ENCODE results near the gene SYNGR3. TPM values are rescaled to one million over a fixed set of nuclear protein-coding genes. Genes with fewer than 3 reads are reported as not detected.
A peak's percentile ranks its signal among the peaks of the same experiment; 100 is the strongest.

Gene SYNGR3
- total RNA-seq, 1 experiment from 2014 or later, result 1.8 TPM

DNA sequence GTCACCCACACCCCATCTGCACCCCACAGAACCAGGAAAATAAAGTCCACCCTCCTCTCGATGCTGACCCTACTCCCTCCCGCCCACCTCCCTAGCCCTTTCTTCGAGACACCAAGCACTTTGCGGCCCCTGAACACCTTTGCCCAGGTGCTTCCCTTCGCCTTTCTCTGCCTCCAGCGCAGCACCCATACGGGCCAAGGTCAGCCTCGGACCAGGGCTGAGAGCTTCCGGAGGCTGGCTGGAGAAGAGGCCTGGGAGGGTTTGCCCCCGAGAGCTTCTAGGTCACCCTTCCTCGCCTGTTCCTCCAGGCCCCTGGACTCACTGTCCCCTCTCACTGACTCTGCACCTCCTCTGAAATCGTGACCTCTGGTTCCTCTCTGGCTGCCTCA is 34.3 kb downstream of the SYNGR3 start:
- no peak overlapping the region for H3K27ac ChIP-seq
- no peak overlapping the region for H3K4me3 ChIP-seq
- peaks cover 20% of the 10 kb centered on the region for H3K27me3 ChIP-seq (replicated peaks)
- no peaks in the 10 kb centered on the region for H3K9me3 ChIP-seq (replicated peaks)
- H3K4me1 ChIP-seq (replicated peaks), result peaks cover 47% of the 10 kb centered on the region
- H3K36me3 ChIP-seq, result no peaks in the 10 kb centered on the region
- no peak for DNase-seq (ENCODE audit: low read depth in 1 of 2, low spot score in 2 of 2)

DNA sequence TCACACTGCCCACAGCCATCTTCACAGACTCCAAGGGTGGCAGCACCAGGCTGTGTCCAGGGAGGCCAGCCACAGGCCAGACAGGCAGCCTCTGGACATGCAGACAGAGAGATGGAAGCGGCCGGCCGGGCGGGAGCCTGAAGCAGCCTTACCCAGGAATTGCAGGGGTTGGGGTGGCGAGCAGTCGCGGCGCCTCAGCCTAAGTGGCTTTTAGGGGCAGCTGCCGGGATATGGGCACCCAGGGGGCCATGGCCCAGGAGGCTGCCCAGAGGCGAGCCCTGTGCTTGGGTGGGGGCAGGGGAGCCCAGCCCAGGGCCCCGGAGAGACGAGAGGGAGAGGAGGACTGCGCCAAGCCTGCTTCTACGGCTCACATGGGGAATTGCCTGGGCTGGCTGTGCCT is 35.5 kb downstream of the SYNGR3 start:
- no peak overlapping the region for H3K4me3 ChIP-seq
- peaks cover 2% of the 10 kb centered on the region; the same call in 1 of the 2 replicates for H3K36me3 ChIP-seq
- H3K27ac ChIP-seq, result no peak overlapping the region
- peaks cover 8% of the 10 kb centered on the region for H3K27me3 ChIP-seq (replicated peaks)
- H3K9me3 ChIP-seq (replicated peaks), result no peaks in the 10 kb centered on the region
- no peak for DNase-seq (ENCODE audit: low read depth in 1 of 2, low spot score in 2 of 2)
- H3K4me1 ChIP-seq (replicated peaks), result peaks cover 38% of the 10 kb centered on the region

DNA sequence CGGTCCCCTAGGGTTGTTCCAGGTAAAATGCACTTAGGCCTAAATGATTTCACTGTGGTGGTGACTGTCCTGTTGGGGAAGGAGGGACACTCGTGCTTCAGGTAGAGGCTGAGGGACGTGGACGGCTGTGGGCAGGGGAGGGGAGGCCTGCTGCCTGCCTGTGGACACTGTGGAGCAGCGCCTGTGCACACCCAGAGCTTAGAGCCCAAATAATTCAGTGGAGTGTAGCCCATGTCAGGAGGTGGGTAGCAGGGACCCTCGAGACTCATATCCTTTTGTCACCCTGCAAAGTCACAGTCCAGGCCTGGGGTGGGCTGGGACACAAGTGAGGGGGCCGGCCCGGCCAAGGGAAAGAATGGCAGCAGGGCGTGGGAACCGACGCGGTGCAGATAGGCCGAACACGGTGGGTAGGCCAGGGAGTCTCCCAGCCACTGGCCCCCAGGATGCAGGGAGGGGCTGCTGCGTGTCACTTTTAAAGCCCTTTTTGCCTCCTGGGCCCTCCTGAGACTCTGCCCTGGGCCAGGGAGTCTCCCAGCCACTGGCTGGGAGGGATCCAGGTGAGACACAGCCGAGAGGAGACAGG is 36.2 kb downstream of the SYNGR3 start:
- H3K4me1 ChIP-seq (replicated peaks), result peaks cover 33% of the 10 kb centered on the region
- H3K4me3 ChIP-seq, result no peak overlapping the region; the same call in 1 of the 2 replicates

DNA sequence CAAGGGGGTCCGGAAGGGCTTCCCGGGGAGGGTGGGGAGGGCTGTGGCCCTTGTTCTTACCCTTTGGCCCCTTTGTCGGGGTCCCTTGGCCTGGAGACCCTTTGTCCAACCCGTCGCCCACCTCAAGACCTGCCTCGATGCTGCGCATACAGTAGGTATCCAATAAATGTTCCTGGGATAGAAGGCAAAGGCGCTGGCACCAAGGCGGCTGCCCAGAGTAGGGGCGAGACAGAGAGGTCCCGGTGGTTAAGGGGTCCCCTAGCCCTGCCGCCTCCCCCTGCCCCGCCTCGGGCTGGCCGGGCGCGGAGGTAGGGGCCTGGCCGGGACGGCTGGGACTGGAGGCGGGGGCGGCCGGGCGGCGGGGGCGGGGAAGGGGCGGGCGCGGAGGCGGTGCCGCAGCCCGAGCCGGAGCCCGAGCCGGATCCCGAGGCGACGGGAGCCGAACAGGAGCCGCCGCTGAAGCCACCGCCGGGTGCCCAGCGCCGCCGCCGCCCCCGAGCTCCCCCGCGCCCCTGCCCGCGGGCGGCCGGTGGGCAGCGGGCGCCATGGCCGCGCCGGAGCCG is 36.8 kb downstream of the SYNGR3 start, which contains the start of gene NHERF2:
Gene NHERF2 (plus strand): TSS at position 442 of the 563 bp plus-strand sequence. CDS start 104 bp downstream, at position 546.
- Histone ChIP-seq H3K9me3 (replicated peaks) (no peaks in the 10 kb centered on the region), H3K4me1 (replicated peaks) (peaks cover 33% of the 10 kb centered on the region), H3K27me3 (replicated peaks) (no peaks in the 10 kb centered on the region), H3K27ac (no peak within 1 kb of the TSS), H3K4me3 (peak within 1 kb of the TSS; percentile 55), H3K36me3 (peaks cover 2% of the 10 kb centered on the region; the same call in 1 of the 2 replicates)
- no peak for DNase-seq (ENCODE audit: low read depth in 1 of 2, low spot score in 2 of 2)

More for the DNA sequence above, 36.2 kb downstream of the SYNGR3 start:
- DNase-seq (ENCODE audit: low read depth in 1 of 2, low spot score in 2 of 2), result no peak
- Histone ChIP-seq H3K9me3 (replicated peaks) (no peaks in the 10 kb centered on the region), H3K36me3 (peaks cover 2% of the 10 kb centered on the region; the same call in 1 of the 2 replicates), H3K27ac (no peak overlapping the region), H3K27me3 (replicated peaks) (peaks cover under 1% of the 10 kb centered on the region)

DNA sequence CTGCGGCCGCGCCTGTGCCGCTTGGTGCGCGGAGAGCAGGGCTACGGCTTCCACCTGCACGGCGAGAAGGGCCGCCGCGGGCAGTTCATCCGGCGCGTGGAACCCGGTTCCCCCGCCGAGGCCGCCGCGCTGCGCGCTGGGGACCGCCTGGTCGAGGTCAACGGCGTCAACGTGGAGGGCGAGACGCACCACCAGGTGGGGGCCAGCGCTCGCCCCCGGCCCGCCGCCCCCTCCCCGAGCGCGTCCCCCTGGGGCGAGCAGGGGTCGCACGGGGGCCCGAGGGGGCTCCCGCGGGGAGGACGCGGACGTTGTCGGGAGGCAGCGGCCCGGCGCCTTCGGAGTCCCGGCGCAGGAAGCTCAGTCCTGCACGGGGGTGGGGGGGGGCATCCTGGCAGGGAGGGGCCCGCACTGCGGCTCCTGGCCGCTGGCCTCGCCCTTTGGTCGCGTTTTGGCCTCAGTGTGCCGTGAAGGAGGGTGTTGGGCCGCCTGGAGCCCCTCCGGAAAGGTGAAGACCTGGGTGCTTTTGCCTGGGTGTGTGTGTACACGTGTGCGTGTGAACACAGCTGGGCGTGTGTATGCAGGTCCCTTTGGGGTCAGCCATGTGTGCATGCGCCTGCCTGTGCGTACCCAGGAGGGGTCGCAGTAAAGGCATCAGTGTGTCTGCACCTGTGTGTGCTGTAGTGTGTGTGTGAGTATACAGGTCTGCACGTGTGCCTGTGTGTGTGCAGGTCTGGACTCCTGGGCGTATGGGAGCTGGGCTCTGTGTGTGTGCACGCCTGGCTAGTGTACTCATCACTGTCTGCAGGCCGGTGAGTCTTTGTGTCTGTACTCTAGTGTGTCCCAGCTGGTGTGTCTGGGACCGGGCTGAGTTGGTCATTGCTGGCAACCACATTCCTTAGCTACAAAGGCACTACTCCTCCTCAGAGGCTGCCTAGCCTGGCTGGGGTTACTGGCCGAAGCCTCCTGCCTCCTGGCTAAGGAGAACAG is 37.5 kb downstream of the SYNGR3 start:
- H3K4me3 ChIP-seq, result peak overlapping the region; percentile 55
- peak in 1 of 2 experiments; percentile 20 for DNase-seq (ENCODE audit: low read depth in 1 of 2, low spot score in 2 of 2)
- H3K27me3 ChIP-seq (replicated peaks), result no peaks in the 10 kb centered on the region
- peaks cover 6% of the 10 kb centered on the region for H3K36me3 ChIP-seq
- no peak overlapping the region for H3K27ac ChIP-seq
- H3K4me1 ChIP-seq (replicated peaks), result peaks cover 36% of the 10 kb centered on the region
- no peaks in the 10 kb centered on the region for H3K9me3 ChIP-seq (replicated peaks)

DNA sequence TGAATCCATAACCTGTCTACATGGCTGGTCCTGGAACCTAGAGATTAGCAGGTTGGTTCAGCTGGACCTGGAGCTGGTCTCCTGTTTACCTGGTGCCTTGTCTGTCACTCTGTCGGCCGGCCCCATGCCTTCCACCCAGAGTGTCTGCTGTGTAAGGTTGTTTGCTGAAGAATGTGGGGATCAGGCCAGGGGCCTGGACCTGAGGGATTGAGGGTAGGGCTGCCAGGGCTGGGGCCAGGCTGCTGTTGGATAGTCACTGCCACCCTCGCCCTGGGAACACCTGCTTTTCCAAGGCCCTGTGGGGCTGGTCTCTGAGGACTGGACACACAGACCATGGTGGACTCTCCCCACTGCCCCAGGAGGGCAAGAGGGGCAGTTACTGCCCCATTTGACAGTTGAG is 38.4 kb downstream of the SYNGR3 start:
- H3K36me3 ChIP-seq, result peaks cover 14% of the 10 kb centered on the region
- no peaks in the 10 kb centered on the region for H3K9me3 ChIP-seq (replicated peaks)
- DNase-seq (ENCODE audit: low read depth in 1 of 2, low spot score in 2 of 2), result no peak
- H3K4me3 ChIP-seq, result no peak overlapping the region
- no peaks in the 10 kb centered on the region for H3K27me3 ChIP-seq (replicated peaks)
- no peak overlapping the region for H3K27ac ChIP-seq
- H3K4me1 ChIP-seq (replicated peaks), result peaks cover 36% of the 10 kb centered on the region

DNA sequence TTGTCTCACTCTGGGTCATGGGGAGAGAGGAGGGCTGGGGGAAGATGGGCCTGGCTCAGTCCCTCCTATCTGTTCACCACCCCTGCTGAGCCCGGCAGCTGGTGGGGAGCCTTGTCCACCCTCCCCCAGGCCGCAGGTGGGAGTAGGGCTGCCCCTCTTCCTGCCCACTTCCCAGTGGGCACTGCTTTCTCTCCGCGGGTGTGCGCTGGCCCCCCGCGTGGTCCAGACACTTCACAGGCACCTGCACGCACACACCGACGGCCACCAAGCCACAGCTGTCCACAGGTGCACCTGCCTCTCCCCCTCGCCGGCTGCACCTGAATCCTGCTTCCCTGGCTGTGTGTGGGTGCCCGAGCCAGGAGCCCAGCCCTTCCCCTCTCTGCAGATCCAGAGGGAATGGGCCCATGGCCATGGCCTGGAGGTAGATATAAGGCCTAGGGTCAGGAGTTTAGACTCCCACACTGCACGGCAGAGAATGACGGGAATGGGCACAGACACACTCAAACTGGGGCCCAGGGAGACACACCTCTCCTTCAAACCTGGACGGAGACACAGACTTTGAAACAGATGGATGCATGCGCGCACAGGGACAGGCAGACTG is 39.0 kb downstream of the SYNGR3 start:
- peaks cover 20% of the 10 kb centered on the region for H3K36me3 ChIP-seq
- no peaks in the 10 kb centered on the region for H3K9me3 ChIP-seq (replicated peaks)
- H3K27me3 ChIP-seq (replicated peaks), result no peaks in the 10 kb centered on the region
- H3K27ac ChIP-seq, result no peak overlapping the region
- no peak overlapping the region for H3K4me3 ChIP-seq
- DNase-seq (ENCODE audit: low read depth in 1 of 2, low spot score in 2 of 2), result no peak
- peaks cover 36% of the 10 kb centered on the region for H3K4me1 ChIP-seq (replicated peaks)

DNA sequence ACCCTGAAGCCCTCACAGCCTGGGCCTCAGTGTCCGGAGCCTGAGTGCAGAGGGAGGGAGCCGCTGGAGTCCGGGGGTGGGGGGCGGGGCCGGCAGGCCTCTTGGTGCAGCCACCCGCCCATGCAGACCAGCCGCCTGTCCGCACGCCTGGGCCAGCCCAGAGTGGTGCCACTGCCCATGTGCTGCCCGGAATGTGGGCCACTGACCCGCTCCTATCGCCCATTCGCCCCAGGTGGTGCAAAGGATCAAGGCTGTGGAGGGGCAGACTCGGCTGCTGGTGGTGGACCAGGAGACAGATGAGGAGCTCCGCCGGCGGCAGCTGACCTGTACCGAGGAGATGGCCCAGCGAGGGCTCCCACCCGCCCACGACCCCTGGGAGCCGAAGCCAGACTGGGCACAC is 39.6 kb downstream of the SYNGR3 start:
- peaks cover 23% of the 10 kb centered on the region for H3K36me3 ChIP-seq
- no peak overlapping the region for H3K27ac ChIP-seq
- H3K4me3 ChIP-seq, result no peak overlapping the region
- H3K9me3 ChIP-seq (replicated peaks), result no peaks in the 10 kb centered on the region
- DNase-seq (ENCODE audit: low read depth in 1 of 2, low spot score in 2 of 2), result no peak
- H3K4me1 ChIP-seq (replicated peaks), result peaks cover 37% of the 10 kb centered on the region
- no peaks in the 10 kb centered on the region for H3K27me3 ChIP-seq (replicated peaks)

DNA sequence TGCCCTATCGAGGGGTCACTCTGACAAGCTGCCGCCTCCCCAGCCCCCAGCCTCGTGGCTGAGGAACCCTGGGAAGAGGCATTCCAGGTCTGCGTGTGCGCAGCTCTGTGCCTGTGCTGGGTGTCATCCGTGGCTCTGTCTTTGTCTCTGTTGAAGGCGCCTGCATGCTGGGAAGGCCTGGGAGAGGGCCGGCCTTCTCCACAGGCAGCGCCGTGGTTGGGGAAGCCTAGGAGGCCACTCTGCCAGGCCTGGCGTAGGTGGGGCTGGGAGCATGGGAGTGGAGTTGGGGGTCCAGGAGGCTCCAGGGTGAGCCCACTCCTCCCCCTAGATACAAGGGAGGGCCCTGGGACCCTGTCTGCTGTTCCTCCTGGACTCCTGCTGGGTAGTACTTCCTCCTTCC is 40.3 kb downstream of the SYNGR3 start:
- H3K4me1 ChIP-seq (replicated peaks), result peaks cover 42% of the 10 kb centered on the region
- peaks cover 26% of the 10 kb centered on the region for H3K36me3 ChIP-seq
- no peak for DNase-seq (ENCODE audit: low read depth in 1 of 2, low spot score in 2 of 2)
- no peak overlapping the region for H3K27ac ChIP-seq
- no peaks in the 10 kb centered on the region for H3K9me3 ChIP-seq (replicated peaks)
- H3K27me3 ChIP-seq (replicated peaks), result no peaks in the 10 kb centered on the region
- no peak overlapping the region for H3K4me3 ChIP-seq

DNA sequence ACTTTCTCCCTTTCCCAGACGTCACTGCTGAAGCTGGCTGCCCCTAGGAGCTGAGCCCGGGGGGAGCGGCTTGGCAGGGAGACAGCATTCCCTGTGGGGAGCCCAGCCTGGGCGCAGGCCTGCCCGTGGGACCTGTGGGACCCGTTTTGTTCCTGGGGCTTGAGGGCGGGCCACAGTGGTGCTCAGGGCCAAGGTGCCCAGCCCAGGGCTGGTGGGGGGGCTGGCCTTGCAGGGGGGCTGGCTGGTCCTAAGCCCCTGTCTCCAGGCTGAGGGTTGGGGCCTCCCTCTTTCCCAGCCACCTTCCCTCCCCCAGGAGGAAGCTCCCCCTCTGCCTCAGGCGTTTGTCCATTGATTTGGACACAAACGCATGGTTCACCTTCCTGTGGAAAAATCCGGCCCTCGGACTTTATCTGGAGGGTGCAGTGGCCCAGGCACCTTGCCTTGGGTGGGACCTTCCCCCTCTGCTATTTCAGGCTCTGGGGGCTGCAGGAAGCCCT is 41.4 kb downstream of the SYNGR3 start:
- Histone ChIP-seq H3K9me3 (replicated peaks) (no peaks in the 10 kb centered on the region), H3K4me1 (replicated peaks) (peaks cover 52% of the 10 kb centered on the region), H3K36me3 (peaks cover 34% of the 10 kb centered on the region), H3K27ac (no peak overlapping the region), H3K4me3 (no peak overlapping the region), H3K27me3 (replicated peaks) (no peaks in the 10 kb centered on the region)
- no peak for DNase-seq (ENCODE audit: low read depth in 1 of 2, low spot score in 2 of 2)

DNA sequence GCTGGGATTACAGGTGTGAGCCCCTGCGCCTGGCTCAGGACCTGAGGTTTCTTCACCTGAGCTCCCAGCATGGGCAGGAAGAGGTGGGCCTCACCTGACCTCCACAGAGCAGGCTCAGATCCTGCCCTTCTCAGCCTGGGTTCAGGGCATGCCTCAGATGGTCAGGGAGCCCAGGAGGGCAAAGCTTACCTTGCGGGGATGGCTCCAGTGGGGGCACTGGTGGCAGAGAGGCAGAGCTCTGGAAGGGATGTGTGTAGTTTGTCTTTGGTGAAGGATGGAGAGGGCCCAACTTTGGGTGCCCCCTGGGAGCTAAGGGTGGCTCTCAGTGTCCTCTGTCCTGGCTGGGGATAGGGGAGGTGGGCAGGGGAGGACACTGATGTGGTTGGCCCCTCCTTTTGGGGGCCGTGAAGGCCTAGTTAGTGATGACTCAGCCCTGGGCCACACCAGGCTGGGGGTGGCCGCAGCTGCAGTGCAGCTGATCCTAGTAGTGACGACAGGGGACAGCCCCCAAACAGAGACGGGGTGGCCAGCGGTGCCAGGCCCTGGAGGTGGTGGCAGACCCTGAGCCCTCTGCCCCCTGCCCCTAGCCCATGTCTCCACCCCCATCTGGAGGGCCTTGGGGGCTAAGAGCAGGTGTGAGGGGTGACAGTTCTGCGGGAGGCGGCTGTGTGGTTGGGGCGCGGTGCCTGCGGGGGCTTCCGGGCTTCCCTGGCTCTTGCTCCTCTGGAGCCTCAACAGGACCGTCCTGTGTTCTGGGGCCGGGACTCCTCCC is 42.7 kb downstream of the SYNGR3 start:
- Histone ChIP-seq H3K36me3 (peaks cover 47% of the 10 kb centered on the region), H3K4me3 (peak overlapping the region; percentile 50), H3K4me1 (replicated peaks) (peaks cover 55% of the 10 kb centered on the region), H3K27me3 (replicated peaks) (no peaks in the 10 kb centered on the region), H3K9me3 (replicated peaks) (no peaks in the 10 kb centered on the region), H3K27ac (peak overlapping the region; percentile 85)
- peak in 1 of 2 experiments; percentile 29 for DNase-seq (ENCODE audit: low read depth in 1 of 2, low spot score in 2 of 2)

DNA sequence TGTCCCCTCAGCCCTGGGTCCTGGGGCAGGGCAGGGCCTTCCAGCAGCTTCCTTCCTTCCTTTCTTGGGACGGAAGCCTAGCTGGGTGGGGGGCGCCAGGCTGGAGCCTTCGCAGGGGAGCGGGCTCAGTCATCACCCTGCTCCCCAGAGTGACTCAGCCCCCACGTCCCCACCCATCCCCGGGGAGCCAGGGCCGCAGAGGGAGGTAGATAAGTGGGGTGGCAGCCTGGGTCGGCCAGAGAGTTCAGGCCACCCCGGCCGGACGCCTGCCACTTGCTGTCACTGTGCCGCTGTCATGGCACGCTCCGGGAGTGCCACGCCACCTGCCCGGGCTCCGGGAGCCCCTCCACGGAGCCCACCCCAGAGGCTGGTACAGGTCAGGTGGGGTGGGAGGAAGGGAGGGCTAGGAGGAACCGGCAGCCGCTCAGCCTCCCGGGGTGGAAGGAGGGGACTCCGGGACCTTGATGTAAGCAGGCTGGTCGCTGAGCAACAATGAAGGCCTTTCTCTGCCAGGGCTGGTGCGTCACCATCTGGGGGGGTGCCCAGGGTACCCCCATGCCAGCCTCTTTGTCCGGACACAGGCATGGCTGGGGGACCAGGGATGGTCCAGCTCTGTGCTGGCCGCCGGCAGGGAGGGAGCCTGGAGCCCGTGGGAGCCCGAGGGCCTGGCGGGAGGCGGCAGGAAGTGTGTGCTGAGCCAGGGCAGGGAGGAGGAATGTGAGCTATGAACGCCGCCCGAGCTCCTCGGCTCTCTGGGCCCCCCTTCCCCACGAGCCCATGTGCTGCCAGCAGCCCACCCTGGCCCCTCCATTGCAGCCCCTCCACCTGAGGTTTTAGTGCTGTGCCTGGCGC is 43.5 kb downstream of the SYNGR3 start:
- Histone ChIP-seq H3K27ac (peak overlapping the region; percentile 85), H3K36me3 (peaks cover 54% of the 10 kb centered on the region), H3K9me3 (replicated peaks) (no peaks in the 10 kb centered on the region), H3K4me1 (replicated peaks) (peaks cover 57% of the 10 kb centered on the region), H3K27me3 (replicated peaks) (no peaks in the 10 kb centered on the region), H3K4me3 (peak overlapping the region; percentile 50)
- peak; percentile 78 to 79 for DNase-seq (ENCODE audit: low read depth in 1 of 2, low spot score in 2 of 2)

Measured in SJSA1 (cell line).